Aorta (tissue), 5 donors: ENCODE measurements around the gene OTOP3. TPM values are rescaled to one million over a fixed set of nuclear protein-coding genes. Genes with fewer than 3 reads are reported as not detected.
"Not testable (repeated sequence)": the region's sequence is repeated elsewhere in the genome, so short reads cannot be mapped to it uniquely, and the experiment has no call there.

Experiments used
- ATAC-seq: fragments of 200-7000 bp; cut with Tn5 transposase; one replicate; pipeline ENCODE4 v1.9.1; 2022; ENCODE audit warnings: moderate library complexity; ENCODE audit not compliant: low FRiP score
- DNase-seq, 2 donors: peaks; one replicate each; pipeline ENCODE4 v3.0.0-alpha.2; 2020
- H3K27ac ChIP-seq, 2 donors: one replicate each; pipeline ENCODE4 v1.5.1; 2013; ENCODE audit warnings: low read length in 2 of 2, mild to moderate bottlenecking in 2 of 2, moderate library complexity in 2 of 2, control low read depth in 1 of 2, inconsistent platforms in 1 of 2, low read depth in 1 of 2
- H3K27me3 ChIP-seq, 2 donors: one replicate each; pipeline ENCODE4 v1.6.1; 2013; ENCODE audit warnings: control low read depth in 1 of 2, low read length in 1 of 2, mild to moderate bottlenecking in 1 of 2, moderate library complexity in 1 of 2; ENCODE audit not compliant: insufficient read depth in 2 of 2, control insufficient read depth in 1 of 2
- H3K36me3 ChIP-seq, 2 donors: one replicate each; pipeline ENCODE4 v1.6.1; 2013; ENCODE audit warnings: control low read depth in 1 of 2, low read length in 1 of 2, mild to moderate bottlenecking in 1 of 2; ENCODE audit not compliant: insufficient read depth in 2 of 2, control insufficient read depth in 1 of 2
- H3K4me1 ChIP-seq, 2 donors: one replicate each; pipeline ENCODE4 v1.6.1; 2013; ENCODE audit warnings: low read length in 2 of 2, control low read depth in 1 of 2, mild to moderate bottlenecking in 1 of 2, moderate library complexity in 1 of 2; ENCODE audit not compliant: insufficient read depth in 2 of 2, control insufficient read depth in 1 of 2
- H3K4me3 ChIP-seq, 2 donors: one replicate each; pipeline ENCODE4 v1.5.1; 2013; ENCODE audit warnings: low read length in 2 of 2, control low read depth in 1 of 2, mild to moderate bottlenecking in 1 of 2
- H3K9me3 ChIP-seq: one replicate; pipeline ENCODE4 v1.6.1; 2013; ENCODE audit warnings: mild to moderate bottlenecking, low read length; ENCODE audit not compliant: control insufficient read depth
- WGBS, 2 donors: extraction: QIAGEN DNeasy Blood & Tissue Kit; methylation state at CpG; one replicate each; pipeline ENCODE4 v1.1.7; 2013; 5-methylcytosine and 5-hydroxymethylcytosine counted together
- intact Hi-C, 2 donors: fragments of 100-400 bp; cut with DNase I; formaldehyde crosslinking; loops; one replicate each; pipeline versions ENCODE4 v1.14.2 to v1.15.0; 2022
- polyA plus RNA-seq, 2 donors: library from polyadenylated mRNA; stranded (reverse); fragments of 200-250 nt; gene quantifications; one replicate each; pipeline ENCODE4 v1.2.3, GENCODE V29; 2013
- total RNA-seq, 2 donors: library from RNA; stranded (reverse); fragmentation: NEBNext Ultra II Directional; extraction: Animal tissue kit (Norgen Biotek cat#: 25700); gene quantifications; one replicate each; pipeline ENCODE4 v1.2.1, GENCODE V29; 2021
- donor health status: healthy with polysubstance abuse.
- donor health status: Bipolar disorder and iron deficiency.
- donor health status: DM: no; HTN: no; CAD: no.
- donor health status: DM: no; HTN: no; CAD: no.
- donor health status: DM: yes; HTN: yes; CAD: no.

OTOP3 gene
- total and polyA plus RNA-seq, 4 donors, result 1.8 TPM; not detected in 3

- DNase-seq (no peak), ATAC-seq (no peak)
- WGBS, 2 donors, result 86 to 87% methylated on average over 8 of the region's 8 CpGs
- no peak overlapping the region for H3K27ac ChIP-seq
- H3K9me3 ChIP-seq, result no peaks in the 10 kb centered on the region
- no peak overlapping the region for H3K4me3 ChIP-seq
- H3K36me3 ChIP-seq, result no peaks in the 10 kb centered on the region
- no peaks in the 10 kb centered on the region for H3K4me1 ChIP-seq
- no peaks in the 10 kb centered on the region for H3K27me3 ChIP-seq
- intact Hi-C loops, result no loop called here
These were observed 35.5 kb upstream of the OTOP3 start for GRCh38 chr17:74900208-74900607.

GRCh38 chr17:74901353-74902135, 34.2 kb upstream of the OTOP3 start:
- ATAC-seq (no peak), DNase-seq (no peak)
- Histone ChIP-seq H3K9me3 (no peaks in the 10 kb centered on the region), H3K27me3 (no peaks in the 10 kb centered on the region), H3K4me1 (no peaks in the 10 kb centered on the region), H3K36me3 (no peaks in the 10 kb centered on the region), H3K27ac (no peak overlapping the region), H3K4me3 (no peak overlapping the region)
- intact Hi-C loops, result no loop called here
- WGBS, 2 donors, result 74 to 82% methylated on average over 14 of the region's 14 CpGs

- Histone ChIP-seq H3K9me3 (no peaks in the 10 kb centered on the region), H3K4me1 (no peaks in the 10 kb centered on the region), H3K27ac (no peak overlapping the region), H3K4me3 (no peak overlapping the region), H3K27me3 (no peaks in the 10 kb centered on the region), H3K36me3 (no peaks in the 10 kb centered on the region)
- intact Hi-C loops, result no loop called here
- WGBS, 2 donors, result 83 to 86% methylated on average over 9 of the region's 9 CpGs
- DNase-seq, result no peak
- ATAC-seq, result no peak
These were observed 32.7 kb upstream of the OTOP3 start for GRCh38 chr17:74903034-74903433.

- Histone ChIP-seq H3K36me3 (no peaks in the 10 kb centered on the region), H3K4me1 (no peaks in the 10 kb centered on the region), H3K4me3 (no peak overlapping the region), H3K27me3 (no peaks in the 10 kb centered on the region), H3K27ac (no peak overlapping the region), H3K9me3 (no peaks in the 10 kb centered on the region)
- ATAC-seq (no peak), DNase-seq (no peak)
- WGBS, 2 donors, result 77 to 79% methylated on average over 6 of the region's 6 CpGs
- intact Hi-C loops, result no loop called here
These were observed 32.0 kb upstream of the OTOP3 start for GRCh38 chr17:74903671-74904070.

GRCh38 chr17:74904687-74905409, 30.9 kb upstream of the OTOP3 start:
- H3K27me3 ChIP-seq, result no peaks in the 10 kb centered on the region
- H3K4me3 ChIP-seq, result no peak overlapping the region
- no peaks in the 10 kb centered on the region for H3K4me1 ChIP-seq
- H3K9me3 ChIP-seq, result no peaks in the 10 kb centered on the region
- ATAC-seq, result no peak
- no peak overlapping the region for H3K27ac ChIP-seq
- no peaks in the 10 kb centered on the region for H3K36me3 ChIP-seq
- DNase-seq, result no peak
- intact Hi-C loops, result no loop called here
- WGBS, 2 donors, result 73 to 78% methylated on average over 7 of the region's 7 CpGs

DNA sequence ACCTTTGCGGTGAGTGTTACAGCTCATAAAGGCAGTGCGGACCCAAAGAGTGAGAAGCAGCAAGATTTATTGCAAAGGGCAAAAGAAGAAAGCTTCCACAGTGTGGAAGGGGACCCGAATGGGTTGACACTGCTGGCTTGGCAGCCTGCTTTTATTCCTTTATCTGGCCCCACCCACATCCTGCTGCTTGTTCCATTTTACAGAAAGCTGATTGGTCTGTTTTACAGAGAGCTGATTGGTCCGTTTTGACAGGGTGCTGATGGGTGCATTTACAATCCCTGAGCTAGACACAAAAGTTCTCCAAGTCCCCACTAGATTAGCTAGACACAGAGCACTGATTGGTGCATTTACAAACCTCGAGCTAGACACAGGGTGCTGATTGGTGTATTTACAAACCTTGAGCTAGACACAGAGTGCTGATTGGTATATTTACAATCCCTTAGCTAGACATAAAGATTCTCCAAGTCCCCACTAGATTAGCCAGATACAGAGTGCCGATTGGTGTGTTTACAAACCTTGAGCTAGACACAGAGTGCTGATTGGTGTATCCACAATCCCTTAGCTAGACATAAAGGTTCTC, 29.4 kb upstream of the OTOP3 start:
- DNase-seq, H3K9me3 ChIP-seq, H3K4me1 ChIP-seq, H3K36me3 ChIP-seq, intact Hi-C loops, ATAC-seq, H3K4me3 ChIP-seq, H3K27ac ChIP-seq, H3K27me3 ChIP-seq: not testable (repeated sequence)
- 67% methylated on average over 6 of the region's 6 CpGs for WGBS, 2 donors

GRCh38 chr17:74907012-74907411, 28.7 kb upstream of the OTOP3 start:
- Histone ChIP-seq H3K4me3 (no peak overlapping the region), H3K27ac (no peak overlapping the region), H3K27me3 (no peaks in the 10 kb centered on the region), H3K36me3 (no peaks in the 10 kb centered on the region), H3K4me1 (no peaks in the 10 kb centered on the region), H3K9me3 (no peaks in the 10 kb centered on the region)
- ATAC-seq (no peak), DNase-seq (no peak)
- 95 to 98% methylated on average over 25 to 34 of the region's 34 CpGs for WGBS, 2 donors
- intact Hi-C loops, result no loop called here

- H3K4me1 ChIP-seq, H3K4me3 ChIP-seq, DNase-seq, ATAC-seq, H3K27me3 ChIP-seq, H3K9me3 ChIP-seq, H3K36me3 ChIP-seq, intact Hi-C loops, H3K27ac ChIP-seq: not testable (repeated sequence)
- 70 to 72% methylated on average over 4 of the region's 4 CpGs for WGBS, 2 donors
These were observed 26.6 kb upstream of the OTOP3 start for GRCh38 chr17:74909097-74909496.
